GM21619 (cell line): Measurements from ENCODE around the gene RAX.
A peak's percentile ranks its signal among the peaks of the same experiment; 100 is the strongest.
"Not testable (repeated sequence)": the region's sequence is repeated elsewhere in the genome, so short reads cannot be mapped to it uniquely, and the experiment has no call there.

Source experiments
- ATAC-seq: cut with Tn5 transposase; IDR thresholded peaks from one replicate; pipeline ENCODE4 v1.9.1; 2021; ENCODE audit not compliant: unreplicated experiment

RAX gene

GRCh38 chr18:59273759-59274532 is 692 bp upstream of the RAX start:
- ATAC-seq = no peak

- ATAC-seq = no peak
These were observed 899 bp downstream of the RAX start for GRCh38 chr18:59272221-59272888.

GRCh38 chr18:59271606-59272220 is 1.5 kb downstream of the RAX start:
- no peak for ATAC-seq

GRCh38 chr18:59270689-59271257 is 2.5 kb downstream of the RAX start:
- ATAC-seq = no peak

- ATAC-seq = no peak
These were observed 3.6 kb downstream of the RAX start for GRCh38 chr18:59269563-59270119.

- peak; percentile 37 for ATAC-seq
These were observed 4.3 kb downstream of the RAX start for GRCh38 chr18:59268721-59269562.

- ATAC-seq = no peak
These were observed 5.0 kb downstream of the RAX start for GRCh38 chr18:59268127-59268720.

- no peak for ATAC-seq
These were observed 5.6 kb downstream of the RAX start for GRCh38 chr18:59267503-59268126.

GRCh38 chr18:59266886-59267502 is 6.3 kb downstream of the RAX start:
- no peak for ATAC-seq

GRCh38 chr18:59266459-59266858 is 6.8 kb downstream of the RAX start:
- ATAC-seq = no peak

- no peak for ATAC-seq
These were observed 7.3 kb downstream of the RAX start for GRCh38 chr18:59265974-59266369.

GRCh38 chr18:59265246-59265973 is 7.8 kb downstream of the RAX start:
- ATAC-seq = peak; percentile 53

- no peak for ATAC-seq
These were observed 8.5 kb downstream of the RAX start for GRCh38 chr18:59264651-59265245.

GRCh38 chr18:59264121-59264571 is 9.1 kb downstream of the RAX start:
- ATAC-seq = no peak

GRCh38 chr18:59263661-59264060 is 9.6 kb downstream of the RAX start:
- ATAC-seq = no peak

- ATAC-seq = not testable (repeated sequence)
These were observed 11.0 kb downstream of the RAX start for GRCh38 chr18:59262243-59262642.

GRCh38 chr18:59261842-59262241 is 11.4 kb downstream of the RAX start:
- not testable (repeated sequence) for ATAC-seq

GRCh38 chr18:59255491-59255890 is 17.8 kb downstream of the RAX start:
- not testable (repeated sequence) for ATAC-seq
